ENCODE measurements around the gene NIP7.

Gene NIP7

DNA sequence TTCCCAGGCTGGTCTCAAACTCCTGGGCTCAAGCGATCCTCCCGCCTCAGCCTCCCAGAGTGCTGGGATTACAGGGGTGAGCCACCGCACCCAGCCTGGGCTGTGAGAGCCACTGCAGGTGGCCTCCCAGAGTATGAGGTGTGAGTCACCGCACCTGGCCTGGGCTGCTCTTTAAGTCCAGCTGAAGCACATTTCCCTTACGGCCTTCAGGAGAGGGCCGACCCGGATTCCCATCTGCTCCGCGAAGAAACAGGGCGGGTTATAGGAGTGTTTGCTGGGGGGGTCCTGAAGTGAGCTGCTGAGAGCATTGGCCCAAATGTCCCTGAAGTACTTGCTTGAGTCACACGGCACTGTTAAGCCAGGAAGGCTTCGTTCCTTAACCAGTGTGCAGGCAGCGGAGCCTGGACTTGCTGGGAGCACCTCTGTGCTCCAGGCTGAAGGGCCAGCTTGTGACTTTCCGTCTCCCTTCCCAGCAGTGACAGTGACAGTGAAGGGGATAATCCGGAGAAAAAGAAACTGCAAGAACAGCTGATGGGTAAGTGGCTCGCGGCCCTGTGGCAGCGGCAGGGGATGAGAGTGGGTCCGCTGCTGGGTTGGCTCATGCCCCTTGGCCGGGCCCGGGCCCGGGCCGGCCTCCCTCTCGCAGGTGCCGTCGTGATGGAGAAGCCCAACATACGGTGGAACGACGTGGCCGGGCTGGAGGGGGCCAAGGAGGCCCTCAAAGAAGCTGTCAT, 21.2 kb upstream of the NIP7 start:
- no peak for DNase-seq (ENCODE audit: low spot score)
- TF ChIP-seq, protein P1, sequence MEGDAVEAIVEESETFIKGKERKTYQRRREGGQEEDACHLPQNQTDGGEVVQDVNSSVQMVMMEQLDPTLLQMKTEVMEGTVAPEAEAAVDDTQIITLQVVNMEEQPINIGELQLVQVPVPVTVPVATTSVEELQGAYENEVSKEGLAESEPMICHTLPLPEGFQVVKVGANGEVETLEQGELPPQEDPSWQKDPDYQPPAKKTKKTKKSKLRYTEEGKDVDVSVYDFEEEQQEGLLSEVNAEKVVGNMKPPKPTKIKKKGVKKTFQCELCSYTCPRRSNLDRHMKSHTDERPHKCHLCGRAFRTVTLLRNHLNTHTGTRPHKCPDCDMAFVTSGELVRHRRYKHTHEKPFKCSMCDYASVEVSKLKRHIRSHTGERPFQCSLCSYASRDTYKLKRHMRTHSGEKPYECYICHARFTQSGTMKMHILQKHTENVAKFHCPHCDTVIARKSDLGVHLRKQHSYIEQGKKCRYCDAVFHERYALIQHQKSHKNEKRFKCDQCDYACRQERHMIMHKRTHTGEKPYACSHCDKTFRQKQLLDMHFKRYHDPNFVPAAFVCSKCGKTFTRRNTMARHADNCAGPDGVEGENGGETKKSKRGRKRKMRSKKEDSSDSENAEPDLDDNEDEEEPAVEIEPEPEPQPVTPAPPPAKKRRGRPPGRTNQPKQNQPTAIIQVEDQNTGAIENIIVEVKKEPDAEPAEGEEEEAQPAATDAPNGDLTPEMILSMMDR (IDR thresholded peaks at IDR 0.05; ENCODE audit: extremely low read depth, insufficient read depth, missing control alignments): no peak
- in situ Hi-C loops (cut with MboI; ENCODE audit: low pct_unique_long_range_greater_than_20kb, low sequenced_read_pairs, unreplicated experiment): no loop called here

DNA sequence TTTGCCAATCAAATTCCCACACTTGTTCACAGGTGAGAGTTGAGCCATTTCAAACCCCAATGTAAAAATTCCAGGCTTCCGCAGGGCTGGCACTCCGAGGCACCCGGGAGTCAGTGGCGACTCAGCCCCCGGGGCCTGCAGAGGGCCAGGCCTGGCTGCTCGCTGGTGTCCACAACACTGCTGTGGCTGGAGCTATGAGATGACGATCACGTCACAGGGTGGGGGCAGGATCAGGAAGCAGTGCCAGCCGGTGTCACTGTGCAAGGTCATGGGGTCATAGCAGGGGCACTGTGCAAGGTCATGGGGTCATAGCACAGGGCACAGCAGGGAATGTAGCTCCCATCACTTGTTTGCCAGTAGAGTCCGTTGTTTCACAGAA, 20.7 kb upstream of the NIP7 start:
- in situ Hi-C loops (cut with MboI; ENCODE audit: low pct_unique_long_range_greater_than_20kb, low sequenced_read_pairs, unreplicated experiment): no loop called here

DNA sequence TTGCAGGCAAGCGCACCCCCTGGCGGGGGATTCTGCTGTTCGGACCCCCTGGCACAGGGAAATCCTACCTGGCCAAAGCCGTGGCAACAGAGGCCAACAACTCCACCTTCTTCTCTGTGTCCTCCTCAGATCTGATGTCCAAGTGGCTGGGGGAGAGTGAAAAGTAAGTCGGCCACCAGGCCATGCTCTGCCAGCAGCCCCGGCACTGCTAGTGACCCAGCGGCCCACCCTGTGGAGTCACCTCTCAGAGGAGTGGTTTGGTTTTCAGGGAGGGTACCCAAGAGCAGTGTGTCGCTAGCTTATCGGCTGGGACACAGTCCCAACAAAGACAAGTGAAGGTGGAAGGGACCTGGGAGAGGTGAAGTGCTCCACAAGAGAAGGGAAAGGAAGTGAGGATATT, 20.2 kb upstream of the NIP7 start:
- DNase-seq (ENCODE audit: low spot score): no peak
- TF ChIP-seq, protein P1 (IDR thresholded peaks at IDR 0.05; ENCODE audit: extremely low read depth, insufficient read depth, missing control alignments): no peak
- in situ Hi-C loops (cut with MboI; ENCODE audit: low pct_unique_long_range_greater_than_20kb, low sequenced_read_pairs, unreplicated experiment): no loop called here

More for the DNA sequence above, 20.7 kb upstream of the NIP7 start:
- no peak for DNase-seq (ENCODE audit: low spot score)
- TF ChIP-seq, protein P1 (IDR thresholded peaks at IDR 0.05; ENCODE audit: extremely low read depth, insufficient read depth, missing control alignments): no peak

DNA sequence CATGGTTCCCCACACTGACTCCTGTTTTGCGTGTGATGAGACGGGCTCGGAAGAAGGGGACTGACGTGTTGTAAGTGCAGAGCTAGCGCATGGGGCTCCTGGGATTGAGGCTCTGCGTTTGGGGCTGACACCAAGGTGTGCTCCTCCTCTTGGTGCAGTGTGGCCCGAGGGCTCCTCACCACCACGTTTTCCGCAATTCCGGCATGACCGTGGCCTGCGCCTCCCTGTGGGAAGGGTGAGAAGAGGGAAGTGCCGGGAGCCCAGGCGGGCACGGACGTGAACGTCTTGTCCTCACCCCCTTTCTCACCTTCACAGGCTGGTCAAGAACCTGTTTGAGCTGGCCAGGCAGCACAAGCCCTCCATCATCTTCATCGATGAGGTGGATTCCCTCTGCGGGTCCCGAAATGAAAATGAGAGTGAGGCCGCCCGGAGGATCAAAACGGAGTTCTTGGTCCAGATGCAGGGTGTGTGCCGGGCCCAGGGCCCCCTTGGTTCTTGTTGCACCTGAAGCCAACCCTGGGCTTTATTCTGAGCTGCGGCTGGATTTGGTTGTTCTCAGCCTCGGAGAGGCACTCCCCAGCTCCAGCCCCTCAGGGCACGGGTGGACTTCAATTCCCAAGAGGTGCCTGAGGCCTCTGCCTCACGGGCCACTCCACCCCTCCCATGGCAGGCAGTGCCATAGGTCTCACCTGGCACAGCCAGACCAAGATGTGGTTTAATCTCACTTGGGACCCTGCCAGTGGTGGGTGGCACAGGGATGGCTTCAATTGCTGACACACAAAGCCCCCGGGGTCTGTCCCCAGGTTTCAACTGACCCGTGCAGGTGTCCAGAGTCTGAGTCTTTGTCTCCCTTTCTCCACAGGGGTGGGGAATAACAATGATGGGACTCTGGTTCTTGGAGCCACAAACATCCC, 19.5 kb upstream of the NIP7 start:
- no peak for DNase-seq (ENCODE audit: low spot score)
- in situ Hi-C loops (cut with MboI; ENCODE audit: low pct_unique_long_range_greater_than_20kb, low sequenced_read_pairs, unreplicated experiment): no loop called here
- TF ChIP-seq, protein P1 (IDR thresholded peaks at IDR 0.05; ENCODE audit: extremely low read depth, insufficient read depth, missing control alignments): no peak

DNA sequence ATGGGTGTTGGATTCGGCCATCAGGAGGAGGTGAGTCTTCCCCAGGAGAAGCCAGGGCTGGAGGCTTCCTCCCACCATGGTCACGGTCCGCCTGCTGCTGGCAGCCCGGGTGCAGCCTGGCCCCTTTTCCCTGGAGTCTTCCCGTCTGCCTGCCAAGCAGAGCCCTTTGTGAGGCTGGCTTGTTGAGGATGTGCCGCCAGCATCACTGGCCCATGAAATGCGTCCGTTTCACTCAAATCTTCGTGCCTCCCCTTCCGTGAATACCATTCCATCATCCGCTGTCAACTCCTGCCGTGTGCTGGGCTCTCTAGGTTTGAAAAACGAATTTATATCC, 18.9 kb upstream of the NIP7 start:
- no peak for DNase-seq (ENCODE audit: low spot score)
- in situ Hi-C loops (cut with MboI; ENCODE audit: low pct_unique_long_range_greater_than_20kb, low sequenced_read_pairs, unreplicated experiment): no loop called here
- TF ChIP-seq, protein P1 (IDR thresholded peaks at IDR 0.05; ENCODE audit: extremely low read depth, insufficient read depth, missing control alignments): no peak

DNA sequence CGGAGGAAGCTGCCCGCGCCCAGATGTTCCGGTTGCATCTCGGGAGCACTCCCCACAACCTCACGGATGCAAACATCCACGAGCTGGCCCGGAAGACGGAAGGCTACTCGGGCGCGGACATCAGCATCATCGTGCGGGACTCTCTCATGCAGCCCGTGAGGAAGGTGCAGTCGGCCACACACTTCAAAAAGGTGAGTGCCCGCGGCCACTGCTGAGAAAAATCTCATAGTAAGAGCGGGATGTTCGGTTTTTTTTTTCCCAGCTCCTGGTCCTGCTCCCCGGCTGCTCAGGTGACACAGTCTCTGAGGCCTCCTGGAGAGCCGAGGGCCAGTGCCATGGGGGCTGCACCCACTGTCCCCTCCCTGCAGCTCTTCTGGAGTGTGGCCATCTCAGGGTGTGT, 18.5 kb upstream of the NIP7 start:
- in situ Hi-C loops (cut with MboI; ENCODE audit: low pct_unique_long_range_greater_than_20kb, low sequenced_read_pairs, unreplicated experiment): no loop called here
- DNase-seq (ENCODE audit: low spot score): no peak
- TF ChIP-seq, protein P1 (IDR thresholded peaks at IDR 0.05; ENCODE audit: extremely low read depth, insufficient read depth, missing control alignments): no peak

Data from GM13977 (cell line).